GM12878 (cell line): ENCODE results near the gene RNPS1.

Experiments used
- CEBPB ChIP-seq, 2 experiments: fragments of 150-350 bp in 1 of 2; IDR thresholded peaks; 2 replicates each; pipeline ENCODE4 v1.6.1; 2012 to 2014; ENCODE audit warnings: low read depth in 2 of 2, low read length in 2 of 2, borderline replicate concordance in 1 of 2, inconsistent platforms in 1 of 2
- POLR2AphosphoS5 ChIP-seq: IDR thresholded peaks from 2 replicates; pipeline ENCODE4 v1.6.1; 2011; ENCODE audit warnings: mild to moderate bottlenecking, low read length, inconsistent platforms
- SIN3A ChIP-seq: IDR thresholded peaks from 2 replicates; pipeline ENCODE4 v1.6.1; 2012; ENCODE audit warnings: low read depth, low read length, improper control_type of control experiment

DNA sequence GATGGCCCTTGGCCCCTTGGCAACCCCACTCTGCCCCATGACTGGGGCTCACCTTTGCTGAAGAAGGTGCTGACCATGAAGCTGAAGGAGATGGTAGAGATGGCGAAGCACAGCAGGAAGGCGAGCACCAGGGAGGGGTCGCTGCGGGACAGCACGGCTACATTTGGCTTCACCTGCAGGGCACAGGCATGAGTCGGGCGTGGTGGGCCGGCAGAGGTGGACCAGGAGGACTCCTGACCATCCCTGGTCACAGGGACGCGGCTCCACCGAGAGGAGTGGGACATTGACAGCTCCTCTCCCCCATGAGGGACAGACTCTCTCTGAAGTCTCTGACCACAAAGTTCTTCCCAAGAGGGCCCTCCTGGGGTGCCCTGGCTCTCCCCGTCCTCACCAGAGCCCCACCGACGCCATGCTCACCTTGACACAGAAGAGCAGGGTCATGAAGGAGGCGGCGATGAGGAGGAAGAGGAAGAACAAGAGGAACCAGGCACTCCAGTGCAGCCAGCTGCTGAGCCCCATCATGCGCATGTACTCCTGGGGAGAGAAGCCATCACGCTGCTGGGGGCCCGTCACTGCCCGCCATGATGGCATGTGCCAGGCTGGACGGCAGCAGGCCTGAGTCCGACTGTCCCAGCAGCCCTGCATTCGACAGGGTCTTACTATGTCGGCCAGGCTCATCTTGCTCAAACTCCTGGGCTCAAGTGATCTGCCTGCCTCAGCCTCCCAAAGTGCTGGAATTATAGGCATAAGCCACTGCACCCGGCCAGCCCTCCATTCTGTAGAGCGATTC lies 49.5 kb upstream of the RNPS1 start:
- no peak for TF ChIP-seq SIN3A
- no peak for TF ChIP-seq CEBPB (IDR thresholded peaks at IDR 0.05; ENCODE audit: borderline replicate concordance in 1 of 2, low read depth in 2 of 2, low read length in 2 of 2)
- no peak for TF ChIP-seq POLR2AphosphoS5
